T-cell (primary cell): ENCODE data around the gene LRRC32. TPM values are rescaled to one million over a fixed set of nuclear protein-coding genes. Genes with fewer than 3 reads are reported as not detected.

Source experiments
- ATAC-seq, 4 experiments: fragments of 200-7000 bp in 3 of 4; fragments of 150-1000 bp in 1 of 4; cut with Tn5 transposase; replicated peaks in 1 of 4; 1 replicate in 3 of 4; 2 replicates in 1 of 4; pipeline ENCODE4 v1.10.0; 2021; ENCODE audit warnings: moderate library complexity in 3 of 4, mild to moderate bottlenecking in 2 of 4, moderate number of reproducible peaks in 1 of 4
- CTCF ChIA-PET, 2 donors: fragments of 300-600 bp; sonication (Branson Sonifier 250); formaldehyde crosslinking; loops; one replicate each; lab custom pipeline; 2022; ENCODE audit warnings: antibody characterized with exemption in 2 of 2; lab: Charles Lee
- POLR2A ChIA-PET, 2 donors: fragments of 300-600 bp; sonication (Branson Sonifier 250); formaldehyde crosslinking; loops; one replicate each; lab custom pipeline; 2022; ENCODE audit warnings: antibody characterized with exemption in 2 of 2; lab: Charles Lee
- DNase-seq, 35 experiments: peaks; one replicate each; pipeline versions ENCODE4 v3.0.0 to v3.0.0-alpha.2; 2013 to 2023
- H3K27ac ChIP-seq: one replicate; pipeline ENCODE4 v1.5.1; 2013; ENCODE audit warnings: low read length
- H3K27me3 ChIP-seq, 2 experiments: replicated peaks in 1 of 2; 1 replicate in 1 of 2; 2 replicates in 1 of 2; pipeline versions ENCODE4 v1.6.1 to v1.7.0; 2013; ENCODE audit warnings: low read length in 1 of 2, mixed read lengths in 1 of 2; ENCODE audit not compliant: control insufficient read depth in 2 of 2, insufficient read depth in 2 of 2; ENCODE audit errors: extremely low read depth in 1 of 2
- H3K36me3 ChIP-seq, 2 donors: 1 replicate in 1 of 2; 2 replicates in 1 of 2; pipeline versions ENCODE4 v1.6.1 to v1.7.0; 2013; ENCODE audit warnings: low read length in 1 of 2; ENCODE audit not compliant: control insufficient read depth in 2 of 2, insufficient read depth in 1 of 2; ENCODE audit errors: extremely low read depth in 1 of 2
- H3K4me1 ChIP-seq, 2 experiments: 1 replicate in 1 of 2; 2 replicates in 1 of 2; pipeline versions ENCODE4 v1.6.1 to v1.7.0; 2013; ENCODE audit warnings: low read length in 2 of 2, mixed read lengths in 1 of 2; ENCODE audit not compliant: insufficient read depth in 2 of 2, control insufficient read depth in 1 of 2; ENCODE audit errors: extremely low read depth in 1 of 2
- H3K4me3 ChIP-seq, 2 donors: 1 replicate in 1 of 2; 2 replicates in 1 of 2; pipeline versions ENCODE4 v1.5.1 to v1.7.0; 2013; ENCODE audit warnings: mild to moderate bottlenecking in 2 of 2, low read length in 1 of 2, moderate library complexity in 1 of 2; ENCODE audit not compliant: control insufficient read depth in 1 of 2; ENCODE audit errors: extremely low read depth in 1 of 2
- H3K9me3 ChIP-seq: 2 replicates; pipeline ENCODE4 v1.7.0; 2013
- H3K27ac Mint-ChIP-seq, 2 donors: one replicate each; pipeline ENCODE4 v1.8.0; 2020 to 2021; ENCODE audit warnings: mild to moderate bottlenecking in 2 of 2, mixed read lengths in 2 of 2
- H3K27me3 Mint-ChIP-seq, 2 donors: one replicate each; pipeline ENCODE4 v1.8.0; 2021 to 2022; ENCODE audit warnings: mixed read lengths in 2 of 2
- H3K36me3 Mint-ChIP-seq: one replicate; pipeline ENCODE4 v1.8.0; 2021; ENCODE audit warnings: mixed read lengths
- H3K4me1 Mint-ChIP-seq, 3 donors: one replicate each; pipeline ENCODE4 v1.8.0; 2020 to 2022; ENCODE audit warnings: mixed read lengths in 3 of 3, mild to moderate bottlenecking in 1 of 3
- H3K4me3 Mint-ChIP-seq, 3 donors: one replicate each; pipeline ENCODE4 v1.8.0; 2020 to 2022; ENCODE audit warnings: mild to moderate bottlenecking in 3 of 3, mixed read lengths in 3 of 3, moderate library complexity in 3 of 3
- H3K9me3 Mint-ChIP-seq, 3 donors: one replicate each; pipeline ENCODE4 v1.8.0; 2020 to 2022; ENCODE audit warnings: mixed read lengths in 3 of 3
- WGBS: methylation state at CpG from one replicate; pipeline ENCODE4 v1.1.5; 2013; ENCODE audit warnings: missing lambda C conversion rate; ENCODE audit not compliant: insufficient coverage; 5-methylcytosine and 5-hydroxymethylcytosine counted together
- total RNA-seq, 35 experiments: library from RNA in 6 of 35; stranded (reverse) in 6 of 35; fragments of 120-200 nt in 1 of 35; gene quantifications; one replicate each; pipeline versions ENCODE4 v1.2.1 to v1.2.4 and lab custom pipeline; 2013 to 2026

The LRRC32 gene
- total RNA-seq, 5 donors from 2014 or later (not counting 1 experiment from before 2014, with no cell fraction given): 0.77 to 3.6 (median 2.2) TPM

DNA sequence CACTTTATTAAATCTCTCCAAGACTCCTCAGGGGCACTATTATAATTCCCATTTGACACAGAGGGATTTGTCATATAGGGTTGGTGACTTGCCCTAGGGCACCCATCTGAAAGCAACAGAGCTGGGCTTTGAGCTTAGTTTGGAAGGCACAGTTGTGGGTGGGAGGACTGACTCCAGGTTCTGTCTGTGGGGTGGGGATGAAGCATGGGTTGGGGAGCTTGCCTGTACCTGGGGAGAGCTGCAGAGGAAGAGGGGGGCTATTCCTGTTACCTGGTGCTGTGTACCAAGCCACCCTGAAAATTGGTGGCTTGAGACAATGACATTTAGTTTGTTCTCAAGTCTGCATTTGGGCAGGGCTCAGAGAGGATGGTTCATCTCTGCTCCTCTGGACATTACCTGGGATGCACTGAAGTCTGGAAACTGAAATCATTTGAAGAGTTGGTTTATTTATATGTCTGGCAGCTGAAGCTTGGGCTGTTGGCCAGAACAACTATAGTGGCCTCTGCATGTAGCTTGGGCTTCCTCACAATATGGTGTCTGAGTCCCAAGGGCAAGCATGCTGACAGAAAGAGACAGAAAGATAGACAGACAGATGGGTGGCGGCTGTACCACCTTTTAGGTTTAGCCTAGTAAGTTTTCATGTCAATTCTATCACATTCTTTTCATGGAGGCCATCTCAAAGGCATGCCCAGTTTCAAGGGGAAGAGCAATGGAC, 44.9 kb downstream of the LRRC32 start:
- Mint-ChIP-seq H3K36me3 (peaks cover 4% of the 10 kb centered on the region), H3K4me1 (peaks cover 19 to 32% (median 22%) of the 10 kb centered on the region in 3 donors), H3K27ac (no peak overlapping the region), H3K9me3 (peaks cover 4 to 10% (median 7%) of the 10 kb centered on the region in 3 donors), H3K4me3 (no peak overlapping the region), H3K27me3 (peaks cover 0 to 3% of the 10 kb centered on the region in 2 donors)
- DNase-seq (no peak), ATAC-seq (no peak)
- ChIA-PET POLR2A (no interaction called here), CTCF (no interaction called here)
- H3K4me3 ChIP-seq: no peak overlapping the region
- H3K9me3 ChIP-seq: no peaks in the 10 kb centered on the region
- WGBS: no CpG with 5 or more reads among the region's 1 CpG
- H3K27ac ChIP-seq: no peak overlapping the region
- peaks cover 2 to 29% of the 10 kb centered on the region in 2 experiments for H3K4me1 ChIP-seq
- no peaks in the 10 kb centered on the region for H3K36me3 ChIP-seq
- peaks cover 0 to 16% of the 10 kb centered on the region in 2 experiments for H3K27me3 ChIP-seq

GRCh38 chr11:76624500-76625379, 45.8 kb downstream of the LRRC32 start:
- DNase-seq: no peak
- H3K36me3 Mint-ChIP-seq: peaks cover 4% of the 10 kb centered on the region
- Histone ChIP-seq H3K4me1 (peaks cover under 1 to 23% of the 10 kb centered on the region in 2 experiments), H3K36me3 (no peaks in the 10 kb centered on the region), H3K27me3 (peaks cover 0 to 16% of the 10 kb centered on the region in 2 experiments), H3K9me3 (no peaks in the 10 kb centered on the region), H3K4me3 (no peak overlapping the region), H3K27ac (no peak overlapping the region)
- peaks cover 4 to 10% (median 7%) of the 10 kb centered on the region in 3 donors for H3K9me3 Mint-ChIP-seq
- POLR2A ChIA-PET: no interaction called here
- H3K4me3 Mint-ChIP-seq: no peak overlapping the region
- no peak for ATAC-seq
- CTCF ChIA-PET: no interaction called here
- H3K27me3 Mint-ChIP-seq: peaks cover 0 to 3% of the 10 kb centered on the region in 2 donors
- 92% methylated on average over 10 of the region's 15 CpGs for WGBS
- peaks cover 11 to 23% (median 14%) of the 10 kb centered on the region in 3 donors for H3K4me1 Mint-ChIP-seq
- no peak overlapping the region for H3K27ac Mint-ChIP-seq

- no peak for ATAC-seq
- WGBS: 100% methylated on average over 3 of the region's 6 CpGs
- CTCF ChIA-PET: no interaction called here
- POLR2A ChIA-PET: no interaction called here
- Mint-ChIP-seq H3K4me3 (no peak overlapping the region), H3K27me3 (peaks cover 0 to 3% of the 10 kb centered on the region in 2 donors), H3K27ac (no peak overlapping the region), H3K36me3 (peaks cover 4% of the 10 kb centered on the region), H3K9me3 (peaks cover 4 to 10% (median 7%) of the 10 kb centered on the region in 3 donors), H3K4me1 (peaks cover 6 to 18% (median 11%) of the 10 kb centered on the region in 3 donors)
- no peaks in the 10 kb centered on the region for H3K36me3 ChIP-seq
- peaks cover 0 to 16% of the 10 kb centered on the region in 2 experiments for H3K27me3 ChIP-seq
- H3K4me1 ChIP-seq: peaks cover 0 to 17% of the 10 kb centered on the region in 2 experiments
- DNase-seq: no peak
- no peak overlapping the region for H3K27ac ChIP-seq
- H3K4me3 ChIP-seq: no peak overlapping the region
- no peaks in the 10 kb centered on the region for H3K9me3 ChIP-seq
These were observed 46.6 kb downstream of the LRRC32 start for GRCh38 chr11:76623884-76624419.

GRCh38 chr11:76623171-76623883, 47.2 kb downstream of the LRRC32 start:
- H3K4me3 Mint-ChIP-seq: no peak overlapping the region
- H3K4me1 ChIP-seq: peaks cover 0 to 17% of the 10 kb centered on the region in 2 experiments
- 91% methylated on average over 10 of the region's 12 CpGs for WGBS
- no peaks in the 10 kb centered on the region for H3K36me3 ChIP-seq
- H3K4me1 Mint-ChIP-seq: peaks cover 6 to 16% (median 8%) of the 10 kb centered on the region in 3 donors
- H3K9me3 Mint-ChIP-seq: peaks cover 6 to 12% (median 7%) of the 10 kb centered on the region in 3 donors
- H3K9me3 ChIP-seq: peaks cover under 1% of the 10 kb centered on the region
- ChIA-PET CTCF (no interaction called here), POLR2A (no interaction called here)
- no peak overlapping the region for H3K27ac Mint-ChIP-seq
- H3K4me3 ChIP-seq: no peak overlapping the region
- H3K27me3 ChIP-seq: peaks cover 0 to 16% of the 10 kb centered on the region in 2 experiments
- no peak for DNase-seq
- peaks cover 0 to 3% of the 10 kb centered on the region in 2 donors for H3K27me3 Mint-ChIP-seq
- no peak for ATAC-seq
- H3K27ac ChIP-seq: no peak overlapping the region
- H3K36me3 Mint-ChIP-seq: peaks cover 4% of the 10 kb centered on the region

- peaks cover 7 to 14% (median 8%) of the 10 kb centered on the region in 3 donors for H3K9me3 Mint-ChIP-seq
- H3K27ac ChIP-seq: no peak overlapping the region
- peaks cover 2% of the 10 kb centered on the region for H3K9me3 ChIP-seq
- no peaks in the 10 kb centered on the region for H3K36me3 ChIP-seq
- DNase-seq (no peak), ATAC-seq (no peak)
- CTCF ChIA-PET: no interaction called here
- peaks cover 6 to 13% (median 6%) of the 10 kb centered on the region in 3 donors for H3K4me1 Mint-ChIP-seq
- POLR2A ChIA-PET: no interaction called here
- no peak overlapping the region for H3K4me3 Mint-ChIP-seq
- WGBS: 47% methylated on average over 5 of the region's 5 CpGs
- no peak overlapping the region for H3K27ac Mint-ChIP-seq
- H3K36me3 Mint-ChIP-seq: peaks cover 4% of the 10 kb centered on the region
- H3K4me3 ChIP-seq: no peak overlapping the region
- peaks cover 0 to 15% of the 10 kb centered on the region in 2 experiments for H3K4me1 ChIP-seq
- peaks cover 0 to 19% of the 10 kb centered on the region in 2 experiments for H3K27me3 ChIP-seq
- peaks cover 0 to 3% of the 10 kb centered on the region in 2 donors for H3K27me3 Mint-ChIP-seq
These were observed 48.0 kb downstream of the LRRC32 start for GRCh38 chr11:76622493-76623094.
